A673 (cell line): ENCODE data around the gene ANKRD2.

Experiments used
- CTCF ChIP-seq: fragments of 300-800, 200-600 bp; sonication (generic); conservative IDR thresholded peaks from 2 replicates; pipeline ENCODE4 v1.5.1; 2017; ENCODE audit warnings: low read depth, mild to moderate bottlenecking, antibody characterized with exemption, low read length, moderate library complexity, mixed read lengths
- EZH2 ChIP-seq: fragments of 200-600 bp; sonication (generic); IDR thresholded peaks from 2 replicates; pipeline ENCODE4 v1.6.1; 2017; ENCODE audit warnings: borderline replicate concordance, low read depth, mild to moderate bottlenecking, mixed read lengths, antibody characterized with exemption, low read length; ENCODE audit not compliant: poor library complexity, severe bottlenecking

GRCh38 chr10:97542169-97543024, 30.2 kb upstream of the ANKRD2 start:
- TF ChIP-seq CTCF, result no peak
- TF ChIP-seq EZH2, result no peak
